ENCODE results near the gene VPS35.

DNA sequence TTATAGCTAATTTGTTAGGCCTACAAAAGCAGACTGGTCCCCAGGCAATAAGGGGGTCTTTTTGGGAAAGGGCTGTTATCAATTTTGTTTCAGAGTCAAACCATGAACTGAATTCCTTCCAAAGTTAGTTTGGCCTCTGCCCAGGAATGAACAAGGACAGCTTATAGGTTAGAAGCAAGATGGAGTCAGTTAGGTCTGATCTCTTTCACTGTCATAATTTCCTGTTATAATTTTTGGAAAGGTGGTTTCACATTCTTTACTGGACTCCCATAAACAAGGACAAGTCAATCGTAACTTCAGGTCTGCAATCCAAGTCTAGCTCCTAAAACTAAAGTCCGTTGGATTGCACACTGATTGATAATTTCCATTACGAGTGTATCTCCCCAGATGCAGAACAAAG is 37.7 kb downstream of the VPS35 start:
- TF ChIP-seq, protein P1, sequence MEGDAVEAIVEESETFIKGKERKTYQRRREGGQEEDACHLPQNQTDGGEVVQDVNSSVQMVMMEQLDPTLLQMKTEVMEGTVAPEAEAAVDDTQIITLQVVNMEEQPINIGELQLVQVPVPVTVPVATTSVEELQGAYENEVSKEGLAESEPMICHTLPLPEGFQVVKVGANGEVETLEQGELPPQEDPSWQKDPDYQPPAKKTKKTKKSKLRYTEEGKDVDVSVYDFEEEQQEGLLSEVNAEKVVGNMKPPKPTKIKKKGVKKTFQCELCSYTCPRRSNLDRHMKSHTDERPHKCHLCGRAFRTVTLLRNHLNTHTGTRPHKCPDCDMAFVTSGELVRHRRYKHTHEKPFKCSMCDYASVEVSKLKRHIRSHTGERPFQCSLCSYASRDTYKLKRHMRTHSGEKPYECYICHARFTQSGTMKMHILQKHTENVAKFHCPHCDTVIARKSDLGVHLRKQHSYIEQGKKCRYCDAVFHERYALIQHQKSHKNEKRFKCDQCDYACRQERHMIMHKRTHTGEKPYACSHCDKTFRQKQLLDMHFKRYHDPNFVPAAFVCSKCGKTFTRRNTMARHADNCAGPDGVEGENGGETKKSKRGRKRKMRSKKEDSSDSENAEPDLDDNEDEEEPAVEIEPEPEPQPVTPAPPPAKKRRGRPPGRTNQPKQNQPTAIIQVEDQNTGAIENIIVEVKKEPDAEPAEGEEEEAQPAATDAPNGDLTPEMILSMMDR (IDR thresholded peaks at IDR 0.05): no peak
- no peak for TF ChIP-seq FOSL2 (IDR thresholded peaks at IDR 0.05)
- no peak for TF ChIP-seq FOSL2 (CRISPR knock-in tag; IDR thresholded peaks at IDR 0.05)
- TF ChIP-seq SMC3 (IDR thresholded peaks at IDR 0.05): no peak
- no peak for TF ChIP-seq MAZ (IDR thresholded peaks at IDR 0.05; ENCODE audit: borderline replicate concordance, low read depth, low read length)
- TF ChIP-seq, protein P2, sequence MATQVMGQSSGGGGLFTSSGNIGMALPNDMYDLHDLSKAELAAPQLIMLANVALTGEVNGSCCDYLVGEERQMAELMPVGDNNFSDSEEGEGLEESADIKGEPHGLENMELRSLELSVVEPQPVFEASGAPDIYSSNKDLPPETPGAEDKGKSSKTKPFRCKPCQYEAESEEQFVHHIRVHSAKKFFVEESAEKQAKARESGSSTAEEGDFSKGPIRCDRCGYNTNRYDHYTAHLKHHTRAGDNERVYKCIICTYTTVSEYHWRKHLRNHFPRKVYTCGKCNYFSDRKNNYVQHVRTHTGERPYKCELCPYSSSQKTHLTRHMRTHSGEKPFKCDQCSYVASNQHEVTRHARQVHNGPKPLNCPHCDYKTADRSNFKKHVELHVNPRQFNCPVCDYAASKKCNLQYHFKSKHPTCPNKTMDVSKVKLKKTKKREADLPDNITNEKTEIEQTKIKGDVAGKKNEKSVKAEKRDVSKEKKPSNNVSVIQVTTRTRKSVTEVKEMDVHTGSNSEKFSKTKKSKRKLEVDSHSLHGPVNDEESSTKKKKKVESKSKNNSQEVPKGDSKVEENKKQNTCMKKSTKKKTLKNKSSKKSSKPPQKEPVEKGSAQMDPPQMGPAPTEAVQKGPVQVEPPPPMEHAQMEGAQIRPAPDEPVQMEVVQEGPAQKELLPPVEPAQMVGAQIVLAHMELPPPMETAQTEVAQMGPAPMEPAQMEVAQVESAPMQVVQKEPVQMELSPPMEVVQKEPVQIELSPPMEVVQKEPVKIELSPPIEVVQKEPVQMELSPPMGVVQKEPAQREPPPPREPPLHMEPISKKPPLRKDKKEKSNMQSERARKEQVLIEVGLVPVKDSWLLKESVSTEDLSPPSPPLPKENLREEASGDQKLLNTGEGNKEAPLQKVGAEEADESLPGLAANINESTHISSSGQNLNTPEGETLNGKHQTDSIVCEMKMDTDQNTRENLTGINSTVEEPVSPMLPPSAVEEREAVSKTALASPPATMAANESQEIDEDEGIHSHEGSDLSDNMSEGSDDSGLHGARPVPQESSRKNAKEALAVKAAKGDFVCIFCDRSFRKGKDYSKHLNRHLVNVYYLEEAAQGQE (IDR thresholded peaks at IDR 0.05): no peak

Data from A549 (cell line).